B cell (primary cell): Measurements from ENCODE around the gene SPOCK1.

Source experiments
- EZH2 ChIP-seq: IDR thresholded peaks from 2 replicates; pipeline ENCODE4 v1.6.1; 2012; ENCODE audit warnings: borderline replicate concordance, low read depth, mild to moderate bottlenecking, moderate library complexity, low read length; ENCODE audit not compliant: insufficient read depth, poor library complexity, severe bottlenecking
- TF ChIP-seq, protein P1 (sequence below): fragments of 200-600 bp; IDR thresholded peaks from one replicate; pipeline ENCODE4 v1.8.0; 2022; ENCODE audit warnings: antibody characterized with exemption, mild to moderate bottlenecking

GRCh38 chr5:137305971-137306602, 193.0 kb downstream of the SPOCK1 start:
- TF ChIP-seq, protein P1, sequence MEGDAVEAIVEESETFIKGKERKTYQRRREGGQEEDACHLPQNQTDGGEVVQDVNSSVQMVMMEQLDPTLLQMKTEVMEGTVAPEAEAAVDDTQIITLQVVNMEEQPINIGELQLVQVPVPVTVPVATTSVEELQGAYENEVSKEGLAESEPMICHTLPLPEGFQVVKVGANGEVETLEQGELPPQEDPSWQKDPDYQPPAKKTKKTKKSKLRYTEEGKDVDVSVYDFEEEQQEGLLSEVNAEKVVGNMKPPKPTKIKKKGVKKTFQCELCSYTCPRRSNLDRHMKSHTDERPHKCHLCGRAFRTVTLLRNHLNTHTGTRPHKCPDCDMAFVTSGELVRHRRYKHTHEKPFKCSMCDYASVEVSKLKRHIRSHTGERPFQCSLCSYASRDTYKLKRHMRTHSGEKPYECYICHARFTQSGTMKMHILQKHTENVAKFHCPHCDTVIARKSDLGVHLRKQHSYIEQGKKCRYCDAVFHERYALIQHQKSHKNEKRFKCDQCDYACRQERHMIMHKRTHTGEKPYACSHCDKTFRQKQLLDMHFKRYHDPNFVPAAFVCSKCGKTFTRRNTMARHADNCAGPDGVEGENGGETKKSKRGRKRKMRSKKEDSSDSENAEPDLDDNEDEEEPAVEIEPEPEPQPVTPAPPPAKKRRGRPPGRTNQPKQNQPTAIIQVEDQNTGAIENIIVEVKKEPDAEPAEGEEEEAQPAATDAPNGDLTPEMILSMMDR, result no peak
- TF ChIP-seq EZH2, result no peak
